Left lung (tissue), 10 donors: ENCODE data around the gene SLC4A1AP. TPM values are rescaled to one million over a fixed set of nuclear protein-coding genes. Genes with fewer than 3 reads are reported as not detected.

Experiments
- ATAC-seq: fragments of 200-7000 bp; cut with Tn5 transposase; one replicate; pipeline ENCODE4 v1.9.1; 2020; ENCODE audit warnings: moderate library complexity
- DNase-seq, 4 donors: peaks; one replicate each; pipeline ENCODE4 v3.0.0-alpha.2; 2013 to 2020
- H3K27ac ChIP-seq, 2 donors: fragments of 200-600 bp; sonication (generic) in 1 of 2; one replicate each; pipeline versions ENCODE4 v1.5.0 to v1.8.0; 2020 to 2021
- H3K27me3 ChIP-seq, 2 donors: fragments of 200-600 bp; sonication (generic) in 1 of 2; one replicate each; pipeline versions ENCODE4 v1.5.0 to v1.8.0; 2020 to 2021
- H3K36me3 ChIP-seq, 2 donors: fragments of 200-600 bp; sonication (generic) in 1 of 2; one replicate each; pipeline versions ENCODE4 v1.5.0 to v1.8.0; 2020 to 2021
- H3K4me1 ChIP-seq, 2 donors: fragments of 200-600 bp; one replicate each; pipeline ENCODE4 v1.8.0; 2021
- H3K4me3 ChIP-seq, 2 donors: fragments of 200-600 bp; sonication (generic) in 1 of 2; one replicate each; pipeline versions ENCODE4 v1.5.0 to v1.8.0; 2020 to 2021; ENCODE audit warnings: mild to moderate bottlenecking in 1 of 2
- H3K9me3 ChIP-seq, 2 donors: fragments of 200-600 bp; sonication (generic) in 1 of 2; one replicate each; pipeline versions ENCODE4 v1.5.0 to v1.8.0; 2020 to 2021
- intact Hi-C, 2 donors: fragments of 100-400 bp; cut with DNase I; formaldehyde crosslinking; loops; one replicate each; pipeline versions ENCODE4 v1.11.2 to v1.14.2; 2022
- polyA plus RNA-seq, 6 donors: library from polyadenylated mRNA; unstranded; fragments of 120-200 nt; gene quantifications; one replicate each; pipeline ENCODE4 v1.2.1, GENCODE V29; 2013; ENCODE audit not compliant: insufficient read length in 6 of 6
- total RNA-seq, 2 donors: library from RNA; stranded (reverse); fragmentation: NEBNext Ultra II Directional; extraction: Animal tissue kit (Norgen Biotek cat#: 25700); gene quantifications; one replicate each; pipeline ENCODE4 v1.2.1, GENCODE V29; 2021
- TF ChIP-seq, protein P1 (sequence below), 2 donors: fragments of 200-600 bp; sonication (generic) in 1 of 2; IDR thresholded peaks; one replicate each; pipeline versions ENCODE4 v1.5.0 to v1.8.0; 2021; ENCODE audit warnings: antibody characterized with exemption in 2 of 2
- donor health status: DM: no; HTN: yes; CAD: no.
- donor health status: DM: no; HTN: no; CAD: no.

The SLC4A1AP gene
- total and polyA plus RNA-seq, 8 donors, result 18.5 to 40.1 (median 32.7) TPM

DNA sequence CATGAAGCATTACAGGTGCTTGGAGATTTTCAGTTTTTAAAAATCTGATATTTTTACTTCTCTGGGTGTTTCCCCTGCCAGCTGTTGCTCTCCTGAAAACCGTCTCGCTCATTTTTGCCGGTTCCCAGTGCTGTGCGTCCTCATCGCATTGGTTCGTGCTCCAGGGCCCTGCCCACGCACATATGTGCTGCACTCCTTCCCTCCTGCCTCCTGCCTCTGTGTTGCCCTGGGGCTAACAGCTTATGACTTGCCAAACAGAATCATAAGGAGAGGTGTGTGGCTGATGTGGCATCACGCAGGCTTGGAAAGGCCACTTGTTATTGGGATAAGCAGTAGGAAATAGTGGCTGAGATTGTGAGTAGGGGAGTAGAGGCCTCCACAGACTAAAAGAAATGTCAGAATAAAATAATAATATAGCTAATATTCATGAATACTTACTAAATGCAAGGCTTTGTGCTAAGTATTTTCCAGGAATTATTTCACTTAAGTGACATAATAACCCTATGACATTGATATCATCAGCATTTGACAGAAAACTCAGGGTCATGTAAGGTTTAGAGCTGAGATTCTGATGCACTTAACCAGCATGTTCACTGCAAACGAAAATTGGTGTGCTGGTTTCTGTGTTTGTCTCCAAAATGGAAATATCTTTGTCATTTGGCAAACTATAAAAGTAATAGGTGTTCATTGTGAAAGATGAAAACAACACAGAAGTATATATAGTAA lies 53.5 kb downstream of the SLC4A1AP start:
- Histone ChIP-seq H3K4me3 (no peak overlapping the region), H3K27me3 (peaks cover 0 to 34% of the 10 kb centered on the region in 2 donors), H3K4me1 (peaks cover 7 to 37% of the 10 kb centered on the region in 2 donors), H3K36me3 (no peaks in the 10 kb centered on the region), H3K27ac (no peak overlapping the region), H3K9me3 (no peaks in the 10 kb centered on the region)
- DNase-seq (no peak), ATAC-seq (no peak)
- intact Hi-C loops, result no loop called here
- TF ChIP-seq, protein P1, sequence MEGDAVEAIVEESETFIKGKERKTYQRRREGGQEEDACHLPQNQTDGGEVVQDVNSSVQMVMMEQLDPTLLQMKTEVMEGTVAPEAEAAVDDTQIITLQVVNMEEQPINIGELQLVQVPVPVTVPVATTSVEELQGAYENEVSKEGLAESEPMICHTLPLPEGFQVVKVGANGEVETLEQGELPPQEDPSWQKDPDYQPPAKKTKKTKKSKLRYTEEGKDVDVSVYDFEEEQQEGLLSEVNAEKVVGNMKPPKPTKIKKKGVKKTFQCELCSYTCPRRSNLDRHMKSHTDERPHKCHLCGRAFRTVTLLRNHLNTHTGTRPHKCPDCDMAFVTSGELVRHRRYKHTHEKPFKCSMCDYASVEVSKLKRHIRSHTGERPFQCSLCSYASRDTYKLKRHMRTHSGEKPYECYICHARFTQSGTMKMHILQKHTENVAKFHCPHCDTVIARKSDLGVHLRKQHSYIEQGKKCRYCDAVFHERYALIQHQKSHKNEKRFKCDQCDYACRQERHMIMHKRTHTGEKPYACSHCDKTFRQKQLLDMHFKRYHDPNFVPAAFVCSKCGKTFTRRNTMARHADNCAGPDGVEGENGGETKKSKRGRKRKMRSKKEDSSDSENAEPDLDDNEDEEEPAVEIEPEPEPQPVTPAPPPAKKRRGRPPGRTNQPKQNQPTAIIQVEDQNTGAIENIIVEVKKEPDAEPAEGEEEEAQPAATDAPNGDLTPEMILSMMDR (IDR thresholded peaks at IDR 0.05), result no peak

GRCh38 chr2:27720004-27720551 lies 56.4 kb downstream of the SLC4A1AP start:
- intact Hi-C loops, result no loop called here
- peaks cover 16 to 51% of the 10 kb centered on the region in 2 donors for H3K4me1 ChIP-seq
- H3K4me3 ChIP-seq, result no peak overlapping the region
- DNase-seq (peak in 2 of 4 donors; percentile 77 to 78), ATAC-seq (peak; percentile 61)
- no peaks in the 10 kb centered on the region for H3K36me3 ChIP-seq
- H3K9me3 ChIP-seq, result no peaks in the 10 kb centered on the region
- H3K27me3 ChIP-seq, result peaks cover 0 to 29% of the 10 kb centered on the region in 2 donors
- H3K27ac ChIP-seq, result peak overlapping the region in 1 of 2 donors; percentile 33
- TF ChIP-seq, protein P1 (IDR thresholded peaks at IDR 0.05), result no peak

DNA sequence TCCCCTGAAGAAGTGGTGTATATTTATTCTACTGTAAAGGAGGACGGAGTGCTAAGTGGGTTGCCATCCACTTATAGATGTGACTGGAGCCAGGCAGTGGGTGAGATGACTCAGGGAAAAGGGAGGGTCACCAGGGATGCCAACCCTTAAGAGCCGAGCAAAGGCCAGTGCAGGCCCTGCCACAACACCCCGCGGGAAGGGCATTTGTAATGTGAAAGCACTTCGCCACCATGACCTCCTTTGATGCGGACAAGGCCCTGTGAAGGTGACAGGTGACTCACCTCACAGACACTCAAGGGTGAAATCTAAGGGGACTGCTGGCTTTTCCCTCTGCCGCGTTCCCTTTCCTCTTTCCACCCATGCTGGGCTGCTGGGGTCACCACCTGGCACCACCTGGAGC lies 57.6 kb downstream of the SLC4A1AP start:
- Histone ChIP-seq H3K36me3 (no peaks in the 10 kb centered on the region), H3K4me1 (peaks cover 12 to 48% of the 10 kb centered on the region in 2 donors), H3K9me3 (no peaks in the 10 kb centered on the region), H3K27me3 (peaks cover 0 to 18% of the 10 kb centered on the region in 2 donors), H3K4me3 (no peak overlapping the region), H3K27ac (peak overlapping the region; percentile 30 to 59)
- TF ChIP-seq, protein P1 (IDR thresholded peaks at IDR 0.05), result no peak
- DNase-seq, result peak in 2 of 4 donors; percentile 73 to 82
- intact Hi-C loops, result no loop called here
- peak; percentile 72 for ATAC-seq

- no peaks in the 10 kb centered on the region for H3K36me3 ChIP-seq
- no peak for DNase-seq
- peak overlapping the region; percentile 1 to 59 for H3K27ac ChIP-seq
- intact Hi-C loops, result no loop called here
- peaks cover 0 to 11% of the 10 kb centered on the region in 2 donors for H3K27me3 ChIP-seq
- ATAC-seq, result peak; percentile 45
- H3K4me1 ChIP-seq, result peaks cover 12 to 42% of the 10 kb centered on the region in 2 donors
- H3K4me3 ChIP-seq, result no peak overlapping the region
- no peaks in the 10 kb centered on the region for H3K9me3 ChIP-seq
- TF ChIP-seq, protein P1 (IDR thresholded peaks at IDR 0.05), result no peak
Observed at GRCh38 chr2:27721884-27722485, 58.3 kb downstream of the SLC4A1AP start.
